Right renal cortex interstitium (tissue), 3 donors: ENCODE measurements around the gene MPP1. TPM values are rescaled to one million over a fixed set of nuclear protein-coding genes. Genes with fewer than 3 reads are reported as not detected.

Source experiments
- DNase-seq, 3 donors: peaks; one replicate each; pipeline ENCODE4 v3.0.0-alpha.2; 2013; ENCODE audit warnings: low read depth in 3 of 3, low spot score in 2 of 3
- polyA plus RNA-seq, 3 donors: library from polyadenylated mRNA; unstranded; fragments of 120-200 nt; gene quantifications; one replicate each; pipeline ENCODE4 v1.2.1, GENCODE V29; 2013; ENCODE audit not compliant: insufficient read length in 3 of 3

MPP1 gene
- polyA plus RNA-seq, 3 donors: 33.2 to 40.1 (median 35.6) TPM

DNA sequence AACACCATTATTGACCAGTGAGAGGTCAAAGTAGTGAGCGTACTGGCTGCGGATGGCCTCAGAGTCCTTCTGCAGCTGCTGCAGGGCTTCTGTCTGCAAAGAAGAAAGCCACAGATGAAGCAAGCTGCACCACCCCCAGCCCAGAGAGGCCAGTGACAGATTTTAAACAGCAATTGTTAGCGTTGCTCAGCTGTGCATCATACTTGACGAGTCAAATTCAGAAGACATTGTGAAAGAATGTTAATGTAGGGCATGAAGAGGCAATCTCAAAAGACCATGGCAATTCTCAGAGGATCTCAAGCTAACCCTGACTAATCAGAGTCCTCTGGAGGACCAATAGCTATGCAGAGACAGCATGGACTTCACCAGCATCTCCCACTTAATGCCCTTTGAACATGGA is 26.0 kb downstream of the MPP1 start:
- no peak for DNase-seq

DNA sequence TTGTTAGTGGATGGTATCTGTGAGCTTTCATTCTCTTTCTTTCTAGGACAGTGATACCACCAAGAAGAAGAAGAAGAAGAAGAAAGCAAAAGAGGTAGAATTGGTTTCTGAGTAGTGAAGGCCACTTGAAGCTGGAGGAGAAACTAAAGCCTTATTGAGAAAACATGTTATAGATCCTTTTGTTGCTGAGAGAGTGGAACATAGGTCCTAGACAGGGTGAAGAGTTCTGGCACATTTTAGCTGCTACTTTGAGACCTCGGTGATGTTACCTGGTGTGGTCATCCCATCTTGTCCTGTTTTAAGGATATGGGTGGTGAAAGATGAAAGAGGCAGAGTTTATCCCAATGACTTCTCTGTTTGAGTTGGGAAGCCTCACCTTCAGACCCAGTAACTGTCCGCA is 28.5 kb downstream of the MPP1 start:
- no peak for DNase-seq

DNA sequence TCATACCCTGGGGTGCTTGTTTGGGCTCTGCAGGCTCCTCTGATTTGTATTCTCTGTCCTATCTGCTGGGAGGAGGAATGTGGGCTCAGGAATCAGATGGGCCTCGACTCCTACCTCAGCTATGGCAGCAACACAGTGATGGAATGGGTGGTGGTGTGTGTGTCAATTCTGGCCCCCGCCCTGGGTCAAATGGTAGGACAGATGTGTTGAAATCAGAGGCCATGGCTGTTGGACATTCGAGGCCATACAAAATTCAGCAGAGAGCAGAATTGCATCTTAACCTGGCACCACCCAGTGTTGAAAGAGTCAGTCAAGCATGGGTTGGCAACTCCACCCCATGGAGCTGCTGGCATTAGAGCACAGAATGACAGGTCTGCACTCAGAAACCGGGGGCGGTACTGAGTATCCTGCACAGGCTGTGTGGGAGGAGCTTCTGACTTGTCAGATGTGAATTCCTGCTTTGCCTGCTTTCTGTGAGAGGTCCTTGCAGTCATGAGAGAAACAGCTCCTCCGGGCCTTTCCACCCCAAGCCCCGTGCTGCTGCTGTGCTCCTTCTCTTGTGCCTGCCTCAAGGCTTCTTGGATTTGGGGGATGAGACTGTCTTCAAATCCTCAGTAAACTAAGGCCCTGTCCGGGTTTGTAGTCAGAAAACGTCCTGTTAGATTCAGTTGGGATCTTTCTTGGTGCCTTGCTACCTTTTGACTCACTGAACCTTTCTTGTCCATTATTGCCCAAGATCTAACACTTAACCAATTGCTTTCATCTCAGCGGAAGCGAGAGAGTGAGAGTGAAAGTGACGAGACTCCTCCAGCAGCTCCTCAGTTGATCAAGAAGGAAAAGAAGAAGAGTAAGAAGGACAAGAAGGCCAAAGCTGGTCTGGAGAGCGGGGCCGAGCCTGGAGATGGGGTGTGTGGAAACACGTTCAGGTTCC is 29.6 kb downstream of the MPP1 start:
- no peak for DNase-seq

DNA sequence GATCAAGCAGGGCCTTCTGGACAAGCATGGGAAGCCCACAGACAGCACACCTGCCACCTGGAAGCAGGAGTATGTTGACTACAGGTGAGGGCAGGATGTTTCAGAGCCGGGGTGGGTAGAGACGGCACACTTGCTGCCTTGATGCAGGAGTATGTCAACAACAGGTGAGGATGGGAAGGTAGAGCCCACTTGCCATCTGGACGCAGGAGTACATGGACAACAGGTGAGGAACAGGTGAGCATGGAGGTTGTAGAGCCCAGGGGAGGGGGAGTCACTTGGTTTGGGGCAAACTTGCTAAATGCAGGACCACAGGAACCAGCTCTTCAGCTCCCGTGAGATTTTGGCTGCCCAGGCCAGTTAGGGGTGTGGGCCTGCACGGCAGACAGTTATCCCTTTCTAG is 30.7 kb downstream of the MPP1 start:
- DNase-seq: no peak

DNA sequence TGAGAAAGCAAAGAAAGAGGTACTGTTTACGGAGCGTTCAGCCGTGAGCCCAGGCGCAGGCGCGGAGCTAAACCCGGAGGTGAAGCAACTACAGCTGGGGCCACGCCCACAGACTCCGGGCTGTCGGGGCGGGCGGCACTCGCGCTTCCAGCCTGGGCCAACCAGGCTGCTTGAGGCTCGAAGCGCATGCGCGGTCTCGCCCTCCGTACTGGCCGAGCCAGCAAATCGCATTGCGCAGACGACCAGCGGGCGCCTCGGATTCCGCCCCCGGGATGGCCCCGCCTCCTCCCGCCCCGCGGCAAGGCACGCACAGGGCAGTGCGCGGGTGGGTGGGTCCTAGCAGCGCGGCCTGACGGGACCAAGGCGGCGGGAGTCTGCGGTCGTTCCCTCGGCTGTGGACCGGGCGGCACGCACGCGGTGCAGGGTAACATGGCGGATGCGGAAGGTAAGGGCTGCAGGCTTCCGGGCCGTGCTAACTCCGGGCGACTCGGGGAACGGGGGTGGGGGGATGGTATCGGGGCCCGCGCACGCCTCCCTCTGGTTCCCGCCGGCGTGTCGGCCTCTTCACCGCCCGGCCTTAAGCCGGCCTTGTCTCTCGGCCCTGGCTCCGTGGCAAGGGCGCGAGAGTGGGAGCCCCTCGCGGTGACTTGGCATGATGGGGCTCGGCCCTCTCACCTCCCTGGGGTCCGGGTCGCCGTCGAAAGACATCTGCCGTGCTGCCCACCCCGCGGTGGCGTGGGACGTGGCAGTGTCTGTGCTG is 42.6 kb downstream of the MPP1 start, which contains the start of gene DKC1:
Gene DKC1 (plus strand): TSS at position 328 of the 760 bp plus-strand sequence. CDS start 102 bp downstream, at position 430.
- peak; percentile 74 to 85 (median 77) for DNase-seq

DNA sequence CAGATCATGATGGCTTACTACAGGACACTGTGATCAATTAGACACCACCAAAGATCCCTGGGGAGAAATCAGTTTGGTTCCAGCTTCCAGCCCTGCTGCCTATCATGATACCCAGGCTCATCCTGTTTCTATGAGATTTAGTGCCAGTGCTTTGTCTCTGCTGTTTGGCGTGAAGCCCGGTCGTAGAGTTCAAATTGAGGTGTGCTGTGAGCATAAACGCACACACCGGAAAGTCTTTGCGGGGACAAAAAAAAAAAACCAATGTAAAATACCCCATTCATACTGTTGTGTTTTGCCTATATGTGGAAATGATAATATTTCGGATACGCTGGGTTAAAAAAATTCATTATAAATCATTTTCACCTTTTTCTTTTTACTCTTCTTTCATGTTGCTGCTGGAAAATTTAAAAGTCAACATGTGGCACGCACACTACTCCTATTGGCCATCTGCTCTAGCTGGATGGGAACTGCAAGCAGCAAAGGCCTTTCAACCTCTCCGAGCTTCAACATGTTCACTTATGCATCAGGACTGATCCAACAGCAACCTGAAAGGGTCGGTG is 43.2 kb downstream of the MPP1 start:
- DNase-seq: no peak

DNA sequence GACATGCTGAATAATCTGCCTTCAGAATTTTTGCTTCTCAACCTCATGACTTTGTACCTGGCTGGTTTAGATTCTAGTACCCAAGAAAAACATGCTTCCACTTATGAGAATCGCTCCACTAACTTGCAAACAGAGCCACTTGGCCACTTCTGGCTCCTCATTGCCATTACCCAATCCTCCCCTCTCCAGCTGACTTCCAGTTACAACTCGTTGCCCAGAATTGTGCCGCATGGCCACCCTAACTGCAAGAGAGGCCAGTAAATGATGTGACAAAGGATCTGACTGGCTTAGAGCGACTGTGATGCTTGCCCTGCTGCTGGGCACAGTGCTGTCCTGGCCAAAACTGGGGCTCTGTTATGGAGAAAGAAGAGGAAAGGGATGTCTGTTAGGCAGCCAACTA is 46.6 kb downstream of the MPP1 start:
- no peak for DNase-seq

DNA sequence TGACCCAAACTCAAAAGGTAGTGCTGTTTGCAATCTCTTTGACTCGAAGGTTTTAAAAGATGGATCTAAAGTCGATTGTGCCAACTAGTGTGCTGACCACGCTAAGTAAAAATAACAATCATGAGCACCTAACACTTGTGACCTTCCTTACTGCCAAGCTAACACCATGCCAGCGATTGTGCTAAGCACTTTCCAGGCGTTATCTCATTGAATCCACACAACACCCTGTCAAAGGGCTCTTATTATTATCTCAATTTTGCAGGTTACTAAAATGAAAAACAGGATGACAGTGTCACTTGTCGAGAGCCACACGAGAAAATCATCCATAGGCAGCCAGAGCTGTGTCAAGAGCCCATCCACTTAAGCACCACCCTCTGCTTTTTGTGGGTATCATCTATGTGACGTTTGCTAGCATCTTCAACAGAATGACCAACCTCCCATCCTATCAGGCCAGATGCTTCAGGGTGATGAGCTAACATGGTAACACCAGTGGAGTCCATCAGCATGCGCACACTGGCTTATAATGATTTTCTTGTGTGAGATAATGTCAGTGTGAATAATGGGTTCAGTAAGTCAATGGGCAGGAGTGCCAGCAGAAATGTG is 53.5 kb downstream of the MPP1 start:
- no peak for DNase-seq

DNA sequence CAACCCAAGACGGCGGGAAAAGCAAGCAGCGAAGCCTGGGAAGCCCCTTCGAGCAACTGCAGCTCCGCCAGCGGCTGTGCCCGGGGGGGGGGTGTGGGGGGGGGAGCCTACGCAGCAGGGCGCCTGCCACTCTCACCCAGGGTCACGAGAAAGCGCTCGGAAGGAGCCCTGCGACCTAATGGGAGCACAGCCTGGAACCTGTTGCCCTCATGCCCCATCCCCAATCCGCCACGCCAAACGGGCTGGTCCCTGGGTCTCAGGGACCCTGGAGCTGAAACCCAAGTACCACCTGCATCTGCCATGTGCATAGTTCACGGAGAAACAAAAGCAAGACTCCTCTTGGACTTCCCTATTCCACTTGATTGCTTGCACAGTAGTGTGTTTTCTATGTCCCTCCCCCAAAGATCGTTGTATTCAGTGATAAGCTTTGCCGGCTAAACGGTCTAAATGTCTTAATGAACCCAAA is 54.0 kb downstream of the MPP1 start:
- DNase-seq: no peak

DNA sequence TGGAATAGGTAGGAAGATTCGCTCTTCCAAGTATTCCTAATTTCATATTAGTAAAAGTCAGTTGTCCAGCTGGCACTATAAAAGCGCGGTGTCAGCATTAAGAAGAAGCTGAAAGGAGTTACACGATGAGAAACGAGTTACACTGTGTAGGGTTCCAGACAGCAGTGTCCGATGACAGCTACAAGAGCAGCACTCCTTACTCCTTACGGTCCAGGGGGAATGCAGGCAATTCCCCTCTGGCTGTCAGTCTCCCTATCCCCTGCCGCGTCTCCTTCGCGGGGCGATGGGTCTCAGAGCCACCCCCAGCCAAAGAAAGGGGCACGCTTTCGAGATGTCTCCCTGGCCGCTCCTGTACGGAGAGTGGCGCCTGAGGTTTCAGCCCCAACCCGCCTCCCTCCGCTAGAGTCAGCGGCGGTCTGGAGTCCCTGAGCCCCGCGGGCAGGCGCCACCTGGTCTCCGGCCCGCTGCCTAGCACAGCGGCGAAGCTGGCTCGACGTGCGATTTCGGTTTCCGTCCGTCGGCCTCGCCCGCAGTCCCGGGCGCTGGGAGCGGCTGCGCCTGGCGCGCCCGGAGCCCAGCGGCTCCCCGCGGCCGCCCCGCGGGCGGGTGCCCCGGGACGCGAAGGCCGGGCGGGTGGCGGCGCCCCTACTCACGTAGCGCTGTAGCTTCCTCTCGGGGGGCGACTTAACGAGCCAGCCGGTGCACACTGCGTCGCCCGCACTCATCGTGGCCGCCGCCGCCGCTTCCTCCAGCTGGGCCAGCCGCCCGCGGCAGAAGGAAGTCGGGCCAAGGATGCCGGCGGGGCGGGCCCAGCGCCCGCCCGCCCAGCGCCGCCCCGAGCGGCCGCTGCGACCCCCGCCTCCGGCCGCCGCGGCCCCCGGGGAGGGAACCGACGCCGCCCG is 54.7 kb downstream of the MPP1 start, which contains the start of gene GAB3:
Gene GAB3 (minus strand): TSS at position 777 of the 902 bp plus-strand sequence. CDS start 52 bp downstream, at position 725.
- DNase-seq: no peak

DNA sequence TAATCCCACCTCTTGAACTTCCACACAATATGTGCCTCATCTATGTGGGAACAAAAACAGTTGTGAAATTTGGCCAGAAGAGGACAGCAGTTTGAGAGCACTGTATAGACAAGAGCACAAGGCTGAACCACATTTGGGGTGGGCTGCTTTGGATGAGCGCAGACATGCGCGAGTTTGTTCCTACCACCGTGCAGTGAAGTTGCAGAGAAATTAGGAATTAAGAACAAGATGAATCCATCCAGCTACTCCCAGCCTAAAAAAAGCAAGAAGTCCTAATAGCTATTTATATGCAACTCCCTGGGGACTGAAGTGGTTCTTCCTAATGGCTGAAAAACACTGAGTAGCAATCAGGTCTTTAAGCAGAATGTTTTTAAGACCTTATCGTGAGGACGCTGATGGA is 55.4 kb downstream of the MPP1 start:
- DNase-seq: no peak

DNA sequence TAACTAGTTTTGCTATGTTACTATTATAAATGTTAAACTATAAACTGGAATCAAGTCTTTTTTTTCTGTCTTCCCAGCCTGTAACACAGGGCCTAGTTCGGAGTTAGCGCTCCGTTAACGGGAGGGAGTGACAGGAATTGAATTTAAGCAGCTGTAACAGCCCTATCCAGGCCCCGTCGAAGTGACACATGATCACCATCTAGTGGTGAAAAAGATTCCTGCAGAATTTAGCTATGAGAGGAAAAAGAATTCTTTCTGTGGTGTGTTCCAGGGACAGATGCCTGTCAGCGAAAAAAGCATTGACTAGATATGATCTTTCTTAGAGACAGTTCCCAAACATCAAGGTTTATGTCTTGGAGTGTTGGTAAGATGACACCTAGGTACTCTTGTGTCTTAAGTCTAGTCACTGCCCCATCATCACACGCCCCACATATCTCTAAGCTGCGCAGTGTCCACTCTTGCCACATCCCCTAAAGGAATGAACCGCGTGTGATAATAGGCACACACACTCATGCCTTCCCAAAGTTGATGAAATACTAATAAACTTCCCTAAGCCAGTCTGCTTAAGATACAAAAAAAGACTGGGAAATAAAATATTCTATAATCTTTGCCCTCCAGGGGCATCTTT is 56.5 kb downstream of the MPP1 start:
- DNase-seq: no peak

DNA sequence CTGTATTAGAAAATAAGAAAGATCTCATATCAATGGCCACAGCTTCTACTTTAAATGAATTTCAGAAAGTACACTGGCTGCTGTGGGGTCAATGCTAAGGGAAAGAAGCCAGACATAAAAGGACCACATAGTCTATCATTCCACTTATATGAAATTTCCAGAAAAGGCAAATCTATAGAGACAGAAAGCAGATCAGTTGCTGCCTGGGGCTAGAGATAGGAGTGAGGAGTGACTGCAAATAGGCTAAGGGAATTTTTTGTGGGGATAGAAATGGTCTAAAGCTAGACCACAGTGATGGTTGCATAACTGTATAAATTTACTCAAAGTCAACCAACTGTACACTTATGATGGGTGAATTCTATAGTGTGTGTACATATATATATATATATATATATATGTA is 62.7 kb downstream of the MPP1 start:
- no peak for DNase-seq

DNA sequence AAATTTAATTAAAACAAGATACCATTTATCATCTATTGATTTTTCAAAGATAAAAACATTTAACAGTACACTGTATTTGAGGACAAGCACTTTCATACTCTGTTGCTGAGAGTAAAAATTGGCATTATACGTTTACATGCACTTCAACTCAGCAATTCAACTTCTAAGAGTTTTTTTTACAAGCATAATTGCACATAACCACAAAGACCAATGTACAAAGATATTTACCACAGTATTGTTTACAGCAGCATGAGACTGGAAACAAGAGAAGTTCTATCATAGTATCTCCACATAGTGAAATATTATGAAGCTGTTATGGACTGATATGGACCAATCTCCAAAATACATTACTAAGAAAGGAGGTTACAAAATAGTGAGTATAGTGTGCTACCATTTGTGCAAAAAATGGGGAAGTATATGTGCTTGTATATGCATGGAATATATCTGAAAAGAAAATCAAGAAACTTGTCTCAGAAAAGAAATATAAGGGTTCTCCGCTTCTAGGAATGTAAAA is 65.3 kb downstream of the MPP1 start:
- no peak for DNase-seq

DNA sequence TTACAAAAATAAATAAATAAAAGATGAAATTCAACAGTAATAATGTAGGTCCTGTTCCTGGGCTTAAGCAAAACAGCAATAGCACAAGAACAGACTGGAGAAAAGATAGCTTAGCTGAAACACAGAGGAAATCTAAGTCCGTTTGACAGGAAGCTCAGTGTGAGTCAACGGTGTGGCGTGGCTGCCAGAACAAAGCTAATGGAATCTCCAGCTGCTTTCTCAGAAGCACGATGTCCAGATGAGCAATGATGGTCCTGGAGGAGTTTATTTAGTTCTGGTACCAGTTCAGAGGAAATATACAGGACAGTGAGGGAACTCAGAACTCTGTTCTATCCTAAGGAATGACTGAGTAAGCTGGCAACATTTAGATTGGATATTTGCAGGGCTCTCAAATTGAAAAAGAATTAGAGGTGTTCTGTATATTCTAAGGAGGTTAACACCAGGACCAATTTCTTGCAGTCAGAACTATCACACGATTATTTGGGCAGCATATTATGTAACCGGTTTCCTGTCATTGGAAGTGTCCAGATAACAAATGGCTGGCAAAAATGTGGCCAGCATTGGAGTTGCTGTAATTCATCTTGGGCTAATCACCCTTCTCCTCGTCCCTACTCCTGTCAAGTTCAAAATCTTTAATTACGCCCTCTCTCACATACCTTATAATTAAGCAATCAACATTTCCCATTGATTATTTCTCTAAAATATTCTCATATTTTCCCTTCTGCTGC is 67.1 kb downstream of the MPP1 start:
- no peak for DNase-seq

DNA sequence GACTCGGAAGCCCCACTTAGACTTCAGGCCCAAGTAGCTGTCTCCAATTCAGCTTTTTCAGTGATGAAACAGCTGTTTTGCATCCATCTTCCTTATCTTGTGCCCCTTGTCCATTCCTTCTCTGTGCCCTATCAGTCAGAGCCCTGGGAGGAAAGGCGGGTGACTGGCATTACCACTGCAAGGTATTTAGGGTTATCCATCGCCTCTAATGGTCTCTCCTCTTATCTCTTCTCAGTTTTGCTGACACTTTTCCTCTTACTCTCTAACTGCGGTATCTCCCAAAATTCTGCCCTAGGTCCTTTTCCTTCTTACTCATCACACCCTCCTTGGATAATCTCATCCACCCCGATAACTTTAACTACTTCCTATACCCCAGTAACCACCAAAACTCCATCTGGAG is 68.1 kb downstream of the MPP1 start:
- no peak for DNase-seq

DNA sequence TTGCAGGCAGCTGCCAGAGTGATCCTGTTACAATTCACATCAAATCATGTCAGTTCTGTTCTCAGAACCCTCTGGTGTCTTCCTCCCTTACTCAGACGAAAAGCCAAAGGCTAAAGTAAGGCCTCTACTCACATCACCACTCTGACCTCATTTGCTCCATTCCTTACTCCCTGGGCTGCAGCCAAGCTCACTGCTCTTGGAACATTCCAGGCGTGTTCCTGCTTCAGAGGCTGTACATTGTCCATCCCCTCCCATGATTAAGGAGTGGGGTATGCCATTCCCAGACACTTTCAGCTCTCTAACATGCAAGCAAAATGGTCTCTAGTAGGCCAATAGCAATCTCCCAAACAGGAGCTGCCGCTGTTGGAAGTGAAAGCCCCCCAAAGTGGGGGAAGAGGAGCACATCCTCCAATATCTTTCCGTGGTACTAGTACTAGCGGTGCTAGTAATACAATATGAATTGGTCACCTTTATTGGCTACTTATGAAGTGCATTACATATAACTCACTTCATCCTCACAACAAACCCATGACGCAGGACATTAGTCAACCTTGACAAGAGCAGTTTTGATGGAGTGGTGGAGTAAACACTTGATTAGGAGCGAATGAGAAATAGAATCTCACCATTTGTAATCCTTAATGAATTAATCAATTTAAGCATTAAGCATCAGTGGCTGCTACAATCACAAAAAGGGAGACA is 69.4 kb downstream of the MPP1 start:
- DNase-seq: no peak
